HepG2 (cell line): ENCODE data around the gene UBE2E1. TPM values are rescaled to one million over a fixed set of nuclear protein-coding genes. Genes with fewer than 3 reads are reported as not detected.

Experiments used
- ATAC-seq: fragments of 200-7000 bp; cut with Tn5 transposase; 3 replicates; pipeline ENCODE4 v1.9.1; 2020; ENCODE audit warnings: mild to moderate bottlenecking, moderate library complexity
- BruUV-seq: library from RNA; stranded (reverse); fragments of 400-500 nt; replicated peaks from 2 replicates; lab custom pipeline; 2021; lab: Mats Ljungman, UMichigan
- CTCF ChIA-PET: fragments of 300-600 bp; formaldehyde crosslinking; extraction: SDS; loops from one replicate; lab custom pipeline; 2021; ENCODE audit warnings: low total read pairs, inconsistent platforms, low intra/inter-chr PET ratio; lab: Yijun Ruan, JAX
- POLR2A ChIA-PET: fragments of 350-600 bp; sonication (Branson Sonifier 250); formaldehyde crosslinking; loops from one replicate; lab custom pipeline; 2020; ENCODE audit warnings: antibody characterized with exemption, inconsistent platforms; lab: Yijun Ruan, JAX
- DNase-seq: peaks from one replicate; pipeline ENCODE4 v3.0.0-alpha.2; 2015; ENCODE audit warnings: low spot score
- FAIRE-seq: peaks from 3 replicates; lab custom pipeline; 2011; peaks lifted over from hg19 to GRCh38; lab: Jason Lieb, UNC
- H2AFZ ChIP-seq: one replicate; pipeline ENCODE4 v1.6.1; 2011; ENCODE audit warnings: low read length, inconsistent platforms
- H3K27ac ChIP-seq: fragments of 300-600 bp; 3 replicates; pipeline ENCODE4 v1.8.0; 2011; ENCODE audit warnings: mixed run types, mild to moderate bottlenecking, mixed read lengths, low read length, inconsistent platforms; ENCODE audit not compliant: insufficient read depth; ENCODE audit errors: extremely low read length
- H3K27me3 ChIP-seq, 2 experiments: fragments of 200-600 bp in 1 of 2; 2 replicates in 1 of 2; 3 replicates in 1 of 2; pipeline versions ENCODE4 v1.6.0 to v1.8.0; 2011; ENCODE audit warnings: low read length in 2 of 2, mild to moderate bottlenecking in 2 of 2, moderate library complexity in 2 of 2, inconsistent platforms in 1 of 2; ENCODE audit not compliant: insufficient read depth in 2 of 2, control insufficient read depth in 1 of 2
- H3K36me3 ChIP-seq, 2 experiments: fragments of 200-600 bp in 1 of 2; replicated peaks in 1 of 2; 2 replicates in 1 of 2; 3 replicates in 1 of 2; pipeline versions ENCODE4 v1.5.1 to v1.8.0; 2011; ENCODE audit warnings: low read length in 2 of 2, inconsistent platforms in 1 of 2; ENCODE audit not compliant: insufficient read depth in 2 of 2, control insufficient read depth in 1 of 2
- H3K4me1 ChIP-seq: 2 replicates; pipeline ENCODE4 v1.5.1; 2012; ENCODE audit warnings: low read length, inconsistent platforms; ENCODE audit not compliant: insufficient read depth
- H3K4me2 ChIP-seq: 2 replicates; pipeline ENCODE4 v1.6.0; 2011; ENCODE audit warnings: low read depth, low read length, inconsistent platforms
- H3K4me3 ChIP-seq, 3 experiments: fragments of 200-600 bp in 1 of 3; sonication (generic), shearing (Covaris generic) in 1 of 3; replicated peaks in 1 of 3; 2 replicates each; pipeline ENCODE4 v1.5.1; 2011 to 2016; ENCODE audit warnings: low read length in 3 of 3, inconsistent platforms in 2 of 3, low read depth in 2 of 3, mild to moderate bottlenecking in 2 of 3, control low read depth in 1 of 3, mixed read lengths in 1 of 3; ENCODE audit not compliant: insufficient read depth in 1 of 3
- H3K79me2 ChIP-seq: one replicate; pipeline ENCODE4 v1.6.1; 2011; ENCODE audit warnings: low read length, inconsistent platforms; ENCODE audit not compliant: insufficient read depth
- H3K9ac ChIP-seq: 2 replicates; pipeline ENCODE4 v1.6.0; 2011; ENCODE audit warnings: mild to moderate bottlenecking, low read depth, low read length, inconsistent platforms; ENCODE audit not compliant: insufficient read depth
- H3K9me3 ChIP-seq: 2 replicates; pipeline ENCODE4 v1.5.1; 2012; ENCODE audit warnings: mild to moderate bottlenecking, low read length
- H4K20me1 ChIP-seq: 2 replicates; pipeline ENCODE4 v1.6.0; 2011; ENCODE audit warnings: inconsistent platforms, mild to moderate bottlenecking, low read length, moderate library complexity; ENCODE audit not compliant: insufficient read depth
- ELF1 ChIP-seq: sonication (generic); formaldehyde crosslinking; IDR thresholded peaks from 2 replicates; pipeline ENCODE4 v1.4.0; 2020; ENCODE audit warnings: missing genetic modification reagents
- HNF4A ChIP-seq: sonication (generic); formaldehyde crosslinking; IDR thresholded peaks from 2 replicates; pipeline ENCODE4 v1.4.0; 2020; ENCODE audit warnings: missing genetic modification reagents
- IRF1 ChIP-seq: sonication (generic); formaldehyde crosslinking; IDR thresholded peaks from 2 replicates; pipeline ENCODE4 v1.4.0; 2020; ENCODE audit warnings: low read depth, mild to moderate bottlenecking, missing genetic modification reagents
- KDM6A ChIP-seq: IDR thresholded peaks from 2 replicates; pipeline ENCODE4 v1.6.1; 2016; ENCODE audit warnings: low read depth
- MBNL3 ChIP-seq: fragments of 250-450 bp; sonication (Bioruptor Pico); conservative IDR thresholded peaks from 2 replicates; pipeline ENCODE4 v1.8.0; 2022; ENCODE audit warnings: mild to moderate bottlenecking, inconsistent platforms
- MXI1 ChIP-seq: IDR thresholded peaks from 3 replicates; pipeline ENCODE4 v1.6.1; 2012; ENCODE audit warnings: low read depth, low read length, inconsistent platforms, borderline replicate concordance
- NONO ChIP-seq, 2 experiments: fragments of 450-650 bp in 1 of 2; sonication (generic) in 1 of 2; formaldehyde crosslinking in 1 of 2; IDR thresholded peaks in 1 of 2; conservative IDR thresholded peaks in 1 of 2; 2 replicates each; pipeline versions ENCODE4 v1.6.1 to v1.8.0; 2017 to 2022; ENCODE audit warnings: mild to moderate bottlenecking in 1 of 2, missing genetic modification reagents in 1 of 2, moderate library complexity in 1 of 2
- PCBP2 ChIP-seq: fragments of 200-400 bp; formaldehyde crosslinking; optimal IDR thresholded peaks from 2 replicates; pipeline ENCODE3; 2018; ENCODE audit warnings: low read length, low read depth; ENCODE audit not compliant: poor library complexity, severe bottlenecking
- PITX1 ChIP-seq: sonication (generic); formaldehyde crosslinking; IDR thresholded peaks from 2 replicates; pipeline ENCODE4 v1.5.1; 2020; ENCODE audit warnings: mild to moderate bottlenecking, missing genetic modification reagents
- RFX1 ChIP-seq: fragments of 450-650 bp; IDR thresholded peaks from 2 replicates; pipeline ENCODE4 v1.6.1; 2017
- SALL1 ChIP-seq: sonication (generic); formaldehyde crosslinking; IDR thresholded peaks from 2 replicates; pipeline ENCODE4 v1.8.0; 2022; ENCODE audit warnings: mild to moderate bottlenecking, missing genetic modification reagents
- SIX4 ChIP-seq: sonication (generic); formaldehyde crosslinking; IDR thresholded peaks from 2 replicates; pipeline ENCODE4 v1.4.0; 2020; ENCODE audit warnings: missing genetic modification reagents
- ZFYVE20 ChIP-seq: sonication (generic); formaldehyde crosslinking; IDR thresholded peaks from 2 replicates; pipeline ENCODE4 v1.8.0; 2023; ENCODE audit warnings: low read depth, mild to moderate bottlenecking, moderate library complexity, missing genetic modification reagents, borderline replicate concordance
- ZKSCAN8 ChIP-seq: IDR thresholded peaks from 2 replicates; pipeline ENCODE4 v1.6.1; 2016; ENCODE audit warnings: borderline replicate concordance, missing genetic modification reagents, missing compliant biosample characterization
- ZNF576 ChIP-seq: sonication (generic); formaldehyde crosslinking; IDR thresholded peaks from 2 replicates; pipeline ENCODE4 v1.4.0; 2020; ENCODE audit warnings: mild to moderate bottlenecking, missing genetic modification reagents
- ZNF597 ChIP-seq: sonication (generic); formaldehyde crosslinking; IDR thresholded peaks from 2 replicates; pipeline ENCODE4 v1.5.0; 2020; ENCODE audit warnings: missing genetic modification reagents
- ZNF770 ChIP-seq: sonication (generic); formaldehyde crosslinking; IDR thresholded peaks from 2 replicates; pipeline ENCODE4 v1.5.0; 2020; ENCODE audit warnings: mild to moderate bottlenecking, missing genetic modification reagents
- ZNF883 ChIP-seq: sonication (generic); formaldehyde crosslinking; IDR thresholded peaks from 2 replicates; pipeline ENCODE4 v1.5.1; 2020; ENCODE audit warnings: mild to moderate bottlenecking, missing genetic modification reagents; ENCODE audit errors: not compliant biosample characterization
- WGBS: methylation state at CpG from one replicate; pipeline ENCODE4 v1.1.6; 2017; ENCODE audit warnings: low lambda C conversion rate; 5-methylcytosine and 5-hydroxymethylcytosine counted together
- in situ Hi-C: cut with HindIII; loops from 2 replicates; pipeline ENCODE4 v1.10.0; 2017; ENCODE audit warnings: low pct_unique_long_range_greater_than_20kb; ENCODE audit not compliant: extremely low pct_ligation_motif_present
- intact Hi-C: fragments of 100-400 bp; cut with micrococcal nuclease; formaldehyde crosslinking; loops from one replicate; pipeline ENCODE4 v1.10.0; 2022; ENCODE audit not compliant: unreplicated experiment
- polyA plus RNA-seq, 8 experiments: library from polyadenylated mRNA; depleted of rRNA in 3 of 8; stranded (reverse) in 7 of 8; unstranded in 1 of 8; fragments of >200 nt; fragmentation: Illumina TruSeq in 4 of 8; extraction: Trizol in 4 of 8; gene quantifications; 2 replicates each; pipeline versions ENCODE4 v1.2.1 to v1.2.3, GENCODE V29; 2011 to 2016; ENCODE audit warnings: low read depth in 4 of 8, missing spikeins in 1 of 8, mixed read lengths in 1 of 8; ENCODE audit not compliant: insufficient read depth in 1 of 8
- total RNA-seq, 5 experiments: library from RNA; depleted of rRNA; stranded (reverse); fragments of >200 nt; fragmentation: Illumina TruSeq; extraction: Trizol; gene quantifications; 2 replicates each; pipeline ENCODE4 v1.2.3, GENCODE V29; 2016; ENCODE audit warnings: low read depth in 1 of 5

Gene UBE2E1
- total and polyA plus RNA-seq, 2 of the 13 experiments (the other 11 are each of a cell fraction or from before 2014, with no cell fraction given), result 55.4 to 61.8 TPM

GRCh38 chr3:23767546-23767945 lies 38.2 kb upstream of the UBE2E1 start (continued):
- no peak for TF ChIP-seq SALL1
- no peak for TF ChIP-seq PITX1
- TF ChIP-seq HNF4A (CRISPR knock-in tag), result no peak
- no peak for TF ChIP-seq MXI1
- no peak for TF ChIP-seq PCBP2
- no peak for TF ChIP-seq ZFYVE20 (CRISPR knock-in tag)

- CTCF ChIA-PET, result no interaction called here
- no TSS peak for BruUV-seq
Observed at GRCh38 chr3:23775254-23775909, 30.4 kb upstream of the UBE2E1 start.

More at GRCh38 chr3:23775254-23775909, 30.4 kb upstream of the UBE2E1 start:
- POLR2A ChIA-PET, result no interaction called here
- Histone ChIP-seq H3K4me3 (no peak overlapping the region), H3K27ac (no peak overlapping the region), H3K9ac (no peak overlapping the region), H3K9me3 (no peaks in the 10 kb centered on the region), H3K79me2 (no peaks in the 10 kb centered on the region), H4K20me1 (no peaks in the 10 kb centered on the region), H3K4me1 (no peaks in the 10 kb centered on the region), H2AFZ (no peak overlapping the region), H3K27me3 (peaks cover 0 to 18% of the 10 kb centered on the region in 2 experiments; a peak in 1 of 5 replicates), H3K4me2 (no peak overlapping the region), H3K36me3 (no peaks in the 10 kb centered on the region)
- no peak for FAIRE-seq
- 39% methylated on average over 13 of the region's 13 CpGs for WGBS
- in situ Hi-C loops, result no loop called here
- no peak for TF ChIP-seq IRF1 (CRISPR knock-in tag)
- TF ChIP-seq RFX1, result no peak
- TF ChIP-seq ZNF770, result no peak
- TF ChIP-seq ZNF576, result no peak
- no peak for TF ChIP-seq ZNF597 (CRISPR knock-in tag)
- TF ChIP-seq MBNL3 (CRISPR knock-in tag), result no peak
- TF ChIP-seq NONO (IDR thresholded peaks at IDR 0.05), result no peak
- TF ChIP-seq NONO (CRISPR knock-in tag; conservative IDR thresholded peaks at IDR 0.05), result no peak
- TF ChIP-seq ZKSCAN8 (CRISPR knock-in tag), result no peak
- TF ChIP-seq SIX4 (CRISPR knock-in tag), result no peak
- no peak for TF ChIP-seq ELF1 (CRISPR knock-in tag)
- TF ChIP-seq ZNF883 (CRISPR knock-in tag), result no peak
- TF ChIP-seq KDM6A (CRISPR knock-in tag), result no peak
- intact Hi-C loops, result no loop called here
- DNase-seq, result no peak
- ATAC-seq, result no peak
